GM23248 (cell line): Measurements from ENCODE around the gene TEX28. TPM values are rescaled to one million over a fixed set of nuclear protein-coding genes. Genes with fewer than 3 reads are reported as not detected.
"Not testable (repeated sequence)": the region's sequence is repeated elsewhere in the genome, so short reads cannot be mapped to it uniquely, and the experiment has no call there.

Experiments used
- DNase-seq: peaks from one replicate; pipeline ENCODE4 v3.0.0-alpha.2; 2015
- H2AFZ ChIP-seq: fragments of 200-600 bp; sonication (generic); 2 replicates; pipeline ENCODE4 v1.6.1; 2016; ENCODE audit warnings: antibody characterized with exemption
- H3F3A ChIP-seq: fragments of 200-600 bp; sonication (generic); 2 replicates; pipeline ENCODE4 v1.6.1; 2016; ENCODE audit warnings: mild to moderate bottlenecking, antibody characterized with exemption, mixed run types; ENCODE audit not compliant: insufficient read depth
- H3K27ac ChIP-seq: fragments of 200-600 bp; sonication (generic); 2 replicates; pipeline ENCODE4 v1.5.1; 2016; ENCODE audit warnings: mild to moderate bottlenecking
- H3K27me3 ChIP-seq: fragments of 200-600 bp; sonication (generic); replicated peaks from 2 replicates; pipeline ENCODE4 v1.6.1; 2016; ENCODE audit warnings: mild to moderate bottlenecking; ENCODE audit not compliant: insufficient read depth
- H3K36me3 ChIP-seq: fragments of 200-600 bp; sonication (generic); 2 replicates; pipeline ENCODE4 v1.6.1; 2016; ENCODE audit warnings: low read depth, mild to moderate bottlenecking
- H3K4me1 ChIP-seq: fragments of 200-600 bp; sonication (generic); 2 replicates; pipeline ENCODE4 v1.6.1; 2016; ENCODE audit warnings: mild to moderate bottlenecking; ENCODE audit not compliant: insufficient read depth
- H3K4me2 ChIP-seq: fragments of 200-600 bp; sonication (generic); one replicate; pipeline ENCODE4 v1.6.1; 2016; ENCODE audit warnings: mild to moderate bottlenecking; ENCODE audit not compliant: unreplicated experiment
- H3K4me3 ChIP-seq: fragments of 200-600 bp; sonication (generic); 2 replicates; pipeline ENCODE4 v1.5.1; 2016; ENCODE audit warnings: mild to moderate bottlenecking
- H3K79me2 ChIP-seq: fragments of 200-600 bp; sonication (generic); 2 replicates; pipeline ENCODE4 v1.6.1; 2016; ENCODE audit warnings: mild to moderate bottlenecking; ENCODE audit not compliant: insufficient read depth
- H3K9ac ChIP-seq: fragments of 200-600 bp; sonication (generic); 2 replicates; pipeline ENCODE4 v1.6.1; 2016; ENCODE audit warnings: mild to moderate bottlenecking
- H3K9me2 ChIP-seq: fragments of 200-600 bp; sonication (generic); 2 replicates; pipeline ENCODE4 v1.6.1; 2016; ENCODE audit warnings: mixed run types, mild to moderate bottlenecking, moderate library complexity; ENCODE audit not compliant: insufficient read depth
- H3K9me3 ChIP-seq: fragments of 200-600 bp; sonication (generic); one replicate; pipeline ENCODE4 v1.6.1; 2017; ENCODE audit warnings: low read depth
- H4K20me1 ChIP-seq: fragments of 200-600 bp; sonication (generic); 2 replicates; pipeline ENCODE4 v1.6.0; 2016; ENCODE audit not compliant: insufficient read depth
- EZH2 ChIP-seq: fragments of 200-600 bp; sonication (generic); IDR thresholded peaks from 2 replicates; pipeline ENCODE4 v1.6.1; 2018; ENCODE audit warnings: antibody characterized with exemption, mild to moderate bottlenecking; ENCODE audit not compliant: insufficient read depth, poor library complexity, severe bottlenecking
- EZH2phosphoT487 ChIP-seq: fragments of 200-600 bp; sonication (generic); IDR thresholded peaks from 2 replicates; pipeline ENCODE4 v1.6.1; 2018; ENCODE audit warnings: antibody characterized with exemption, moderate library complexity, mild to moderate bottlenecking, low read depth; ENCODE audit not compliant: insufficient read depth
- WGBS, 2 experiments: methylation state at CpG; one replicate each; pipeline ENCODE4 v1.1.6; 2015 to 2017; ENCODE audit warnings: low lambda C conversion rate in 2 of 2, low coverage in 1 of 2; ENCODE audit errors: missing lambda C conversion rate in 2 of 2; 5-methylcytosine and 5-hydroxymethylcytosine counted together
- in situ Hi-C: fragments of 300-500 bp; cut with MboI; formaldehyde crosslinking; loops from 2 replicates; pipeline ENCODE4 v1.15.0; 2020
- polyA plus RNA-seq: library from polyadenylated mRNA; unstranded; fragments of >200 nt; fragmentation: Nextera tagmentation; extraction: Ambion mirVana; gene quantifications from 2 replicates; pipeline ENCODE4 v1.2.1, GENCODE V29; 2016
- total RNA-seq: library from RNA; depleted of rRNA; stranded (reverse); fragments of >200 nt; shearing (Covaris generic); gene quantifications from 2 replicates; pipeline ENCODE4 v1.2.3, GENCODE V29; 2014

The TEX28 gene
- total and polyA plus RNA-seq, 2 experiments from 2014 or later = not detected

DNA sequence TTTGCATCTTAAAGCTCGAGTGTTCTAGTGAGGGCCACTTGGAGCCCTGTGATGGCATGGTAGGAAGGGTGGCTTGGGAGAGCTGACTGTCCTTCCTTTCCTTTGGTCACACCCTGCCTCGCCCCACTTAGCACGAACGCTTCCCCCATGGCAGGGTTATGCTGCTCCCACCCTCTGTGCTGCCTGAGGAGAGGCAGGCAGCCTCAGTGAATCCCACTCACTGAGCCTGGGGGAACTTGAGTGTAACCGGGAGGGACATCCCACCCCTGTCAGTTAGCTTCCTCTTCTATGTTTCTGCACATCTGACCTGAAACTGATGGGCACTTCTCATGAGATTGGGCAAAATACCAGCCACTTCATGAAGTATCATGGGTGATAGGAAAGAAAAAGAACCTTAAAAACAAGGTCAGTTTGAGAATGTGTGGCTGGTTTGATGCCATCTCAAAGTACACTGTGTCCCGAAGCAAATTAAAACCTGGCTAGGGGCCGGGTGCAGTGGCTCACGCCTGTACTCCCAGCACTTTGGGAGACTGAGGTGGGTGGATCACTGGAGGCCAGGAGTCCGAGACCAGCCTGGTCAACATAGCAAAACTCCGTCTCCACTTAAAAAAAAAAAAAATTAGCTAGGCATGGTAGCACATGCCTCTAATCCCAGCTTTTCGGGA is 10.7 kb upstream of the TEX28 start:
- in situ Hi-C loops = no loop called here
- H3K36me3 ChIP-seq = no peaks in the 10 kb centered on the region
- WGBS, 2 experiments = 23 to 39% methylated on average over 8 to 11 of the region's 11 CpGs

DNA sequence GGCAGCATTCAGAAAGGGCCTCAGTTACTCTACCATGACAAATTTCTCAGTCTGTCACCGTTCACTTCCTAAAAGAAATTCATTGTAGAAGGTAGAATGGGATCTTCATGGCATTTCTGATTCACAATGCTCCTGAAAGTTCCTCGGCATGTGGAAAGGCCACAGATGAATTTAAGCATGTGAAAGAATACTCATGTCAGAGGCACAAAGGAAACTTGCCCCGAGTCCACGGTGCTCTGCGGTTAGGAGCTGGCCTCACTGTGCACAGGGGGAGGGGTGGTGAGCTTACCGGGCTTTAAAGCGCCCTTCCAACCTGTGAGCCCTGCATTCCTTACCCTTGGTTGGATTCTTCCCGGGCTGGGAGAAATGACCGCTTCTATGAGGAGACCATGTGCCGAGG is 9.9 kb upstream of the TEX28 start:
- Histone ChIP-seq H3K36me3 (no peaks in the 10 kb centered on the region), H4K20me1 (no peaks in the 10 kb centered on the region), H3K27me3 (no peaks in the 10 kb centered on the region), H3K4me3 (no peak overlapping the region), H3K4me2 (no peak overlapping the region), H3K79me2 (no peaks in the 10 kb centered on the region), H3K27ac (no peak overlapping the region), H3K4me1 (no peaks in the 10 kb centered on the region), H3K9me2 (no peaks in the 10 kb centered on the region), H2AFZ (no peak overlapping the region), H3K9me3 (no peaks in the 10 kb centered on the region), H3K9ac (no peak overlapping the region), H3F3A (no peaks in the 10 kb centered on the region)
- in situ Hi-C loops = no loop called here
- 77 to 84% methylated on average over 8 to 10 of the region's 10 CpGs for WGBS, 2 experiments
- no peak for TF ChIP-seq EZH2
- TF ChIP-seq EZH2phosphoT487 = no peak
- DNase-seq = no peak

More for the DNA sequence above, 10.7 kb upstream of the TEX28 start:
- Histone ChIP-seq H3K9ac (no peak overlapping the region), H3K4me1 (no peaks in the 10 kb centered on the region), H3K4me2 (no peak overlapping the region), H3K79me2 (no peaks in the 10 kb centered on the region), H3K9me2 (no peaks in the 10 kb centered on the region), H4K20me1 (no peaks in the 10 kb centered on the region), H3K4me3 (no peak overlapping the region), H3K9me3 (no peaks in the 10 kb centered on the region), H3K27me3 (no peaks in the 10 kb centered on the region), H3K27ac (no peak overlapping the region), H3F3A (no peaks in the 10 kb centered on the region), H2AFZ (no peak overlapping the region)
- DNase-seq = no peak
- TF ChIP-seq EZH2 (no peak), EZH2phosphoT487 (no peak)

DNA sequence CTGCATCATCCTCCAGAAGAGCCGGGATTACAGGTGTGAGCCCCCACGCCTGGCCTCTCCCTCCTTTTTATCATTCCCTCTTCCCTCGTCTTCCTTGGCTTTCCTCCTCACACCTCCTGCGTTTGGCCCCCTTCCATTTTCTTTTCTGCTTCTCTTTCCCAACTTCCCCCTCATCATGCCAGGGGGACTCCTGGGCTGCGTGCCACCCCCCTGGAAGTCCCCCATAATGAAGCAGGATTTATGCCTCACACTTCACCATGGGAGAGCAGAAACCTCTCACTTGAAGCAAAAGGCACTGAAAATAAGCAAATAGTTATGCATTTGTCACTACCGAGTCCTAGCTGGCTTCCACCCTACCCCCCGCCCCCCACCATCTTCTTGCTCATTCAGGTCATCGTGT is 8.6 kb upstream of the TEX28 start:
- no peaks in the 10 kb centered on the region for H4K20me1 ChIP-seq
- no peaks in the 10 kb centered on the region for H3K36me3 ChIP-seq
- H3K9ac ChIP-seq = no peak overlapping the region
- H3F3A ChIP-seq = no peaks in the 10 kb centered on the region
- no peak overlapping the region for H3K4me3 ChIP-seq
- no peaks in the 10 kb centered on the region for H3K79me2 ChIP-seq
- WGBS, 2 experiments = 33 to 38% methylated on average over 5 to 8 of the region's 8 CpGs
- no peak overlapping the region for H3K27ac ChIP-seq
- H3K4me2 ChIP-seq = no peak overlapping the region
- H3K27me3 ChIP-seq = no peaks in the 10 kb centered on the region
- DNase-seq = no peak
- no peaks in the 10 kb centered on the region for H3K4me1 ChIP-seq
- in situ Hi-C loops = no loop called here
- H3K9me2 ChIP-seq = no peaks in the 10 kb centered on the region
- TF ChIP-seq EZH2phosphoT487 = no peak
- no peak for TF ChIP-seq EZH2
- H3K9me3 ChIP-seq = no peaks in the 10 kb centered on the region
- H2AFZ ChIP-seq = no peak overlapping the region

DNA sequence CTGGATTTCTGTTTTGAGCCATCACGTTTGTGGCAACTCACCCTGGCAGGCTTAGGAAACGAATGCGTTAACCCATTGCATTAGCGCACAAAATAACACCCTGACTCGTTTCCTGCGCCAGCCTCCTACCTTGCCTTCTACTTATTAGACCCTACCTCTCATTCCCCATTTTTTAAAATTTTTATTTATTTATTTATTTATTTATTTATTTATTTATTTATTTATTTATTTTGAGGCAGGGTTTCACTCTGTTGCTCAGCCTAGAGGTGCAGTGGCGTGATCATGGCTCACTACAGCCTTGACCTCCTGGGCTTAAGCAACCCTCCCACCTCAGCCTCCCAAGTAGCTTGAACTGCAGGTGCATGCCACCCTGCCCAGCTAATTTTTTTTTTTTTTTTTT is 8.1 kb upstream of the TEX28 start:
- in situ Hi-C loops, H3F3A ChIP-seq, H3K27me3 ChIP-seq, H3K4me3 ChIP-seq, DNase-seq, H3K27ac ChIP-seq, H3K4me1 ChIP-seq, H3K9me2 ChIP-seq, H3K9me3 ChIP-seq, H3K4me2 ChIP-seq, H4K20me1 ChIP-seq, H3K36me3 ChIP-seq, H3K9ac ChIP-seq, H3K79me2 ChIP-seq, H2AFZ ChIP-seq: not testable (repeated sequence)
- 57 to 59% methylated on average over 7 of the region's 7 CpGs for WGBS, 2 experiments

DNA sequence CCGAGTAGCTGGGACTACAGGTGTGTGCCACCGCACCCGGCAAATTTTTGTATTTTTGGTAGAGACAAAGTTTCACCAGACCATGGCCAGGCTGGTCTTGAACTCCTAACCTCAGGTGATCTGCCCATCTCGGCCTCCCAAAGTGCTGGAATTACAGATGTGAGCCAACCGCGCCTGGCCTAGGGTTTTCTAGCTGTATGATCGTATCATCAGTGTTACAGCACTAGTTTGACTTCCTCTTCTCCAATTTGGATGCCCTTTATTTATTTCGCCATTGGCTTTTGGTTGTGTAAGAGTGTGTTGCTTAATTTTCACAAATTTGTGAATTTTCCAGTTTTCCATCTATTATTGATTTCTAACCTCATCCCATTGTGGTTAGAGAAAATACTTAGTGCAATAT is 5.9 kb upstream of the TEX28 start:
- DNase-seq = no peak
- Histone ChIP-seq H2AFZ (no peak overlapping the region), H3K36me3 (no peaks in the 10 kb centered on the region), H3K4me2 (no peak overlapping the region), H3K9me2 (no peaks in the 10 kb centered on the region), H3K27ac (no peak overlapping the region), H3K79me2 (no peaks in the 10 kb centered on the region), H3F3A (no peaks in the 10 kb centered on the region), H4K20me1 (no peaks in the 10 kb centered on the region), H3K4me1 (no peaks in the 10 kb centered on the region), H3K4me3 (no peak overlapping the region), H3K27me3 (no peaks in the 10 kb centered on the region), H3K9me3 (no peaks in the 10 kb centered on the region), H3K9ac (no peak overlapping the region)
- 79 to 80% methylated on average over 5 to 8 of the region's 8 CpGs for WGBS, 2 experiments
- no peak for TF ChIP-seq EZH2phosphoT487
- TF ChIP-seq EZH2 = no peak
- in situ Hi-C loops = no loop called here
